ENCODE measurements around the gene ITSN2.

Gene ITSN2

DNA sequence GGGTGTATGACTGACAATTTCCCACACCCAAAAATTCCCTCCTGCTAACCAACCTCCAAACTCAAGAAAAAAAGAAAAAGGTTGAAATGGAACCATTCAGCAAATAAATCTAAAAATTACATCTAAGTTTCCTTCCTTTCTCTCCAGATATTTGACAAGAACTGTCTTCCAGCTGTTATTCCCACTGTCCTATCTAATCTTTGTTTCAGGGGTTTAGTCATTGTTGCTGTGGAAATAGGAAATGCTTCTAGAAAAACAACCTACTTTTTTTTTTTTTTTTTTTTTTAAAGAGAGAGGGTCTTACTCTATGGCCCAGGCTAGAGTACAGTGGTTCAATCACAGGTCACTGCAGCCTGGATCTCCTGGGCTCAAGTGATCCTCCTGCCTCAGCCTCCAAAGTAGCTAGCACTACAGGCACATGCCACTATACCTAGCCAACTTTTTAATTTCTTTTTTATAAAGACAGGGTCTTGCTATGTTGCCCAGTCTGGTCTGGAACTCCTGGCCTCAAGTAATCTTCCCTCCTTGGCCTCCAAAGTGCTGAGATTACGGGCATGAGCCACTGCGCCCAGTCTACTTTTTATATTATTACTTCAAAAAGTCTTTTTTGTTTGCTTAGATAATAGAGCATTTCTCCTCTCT, 88.1 kb downstream of the ITSN2 start:
- H3K4me3 ChIP-seq (ENCODE audit: low read depth, low read length): no peak overlapping the region
- peak; percentile 31 for DNase-seq (ENCODE audit: low read depth)
- TF ChIP-seq, protein P1, sequence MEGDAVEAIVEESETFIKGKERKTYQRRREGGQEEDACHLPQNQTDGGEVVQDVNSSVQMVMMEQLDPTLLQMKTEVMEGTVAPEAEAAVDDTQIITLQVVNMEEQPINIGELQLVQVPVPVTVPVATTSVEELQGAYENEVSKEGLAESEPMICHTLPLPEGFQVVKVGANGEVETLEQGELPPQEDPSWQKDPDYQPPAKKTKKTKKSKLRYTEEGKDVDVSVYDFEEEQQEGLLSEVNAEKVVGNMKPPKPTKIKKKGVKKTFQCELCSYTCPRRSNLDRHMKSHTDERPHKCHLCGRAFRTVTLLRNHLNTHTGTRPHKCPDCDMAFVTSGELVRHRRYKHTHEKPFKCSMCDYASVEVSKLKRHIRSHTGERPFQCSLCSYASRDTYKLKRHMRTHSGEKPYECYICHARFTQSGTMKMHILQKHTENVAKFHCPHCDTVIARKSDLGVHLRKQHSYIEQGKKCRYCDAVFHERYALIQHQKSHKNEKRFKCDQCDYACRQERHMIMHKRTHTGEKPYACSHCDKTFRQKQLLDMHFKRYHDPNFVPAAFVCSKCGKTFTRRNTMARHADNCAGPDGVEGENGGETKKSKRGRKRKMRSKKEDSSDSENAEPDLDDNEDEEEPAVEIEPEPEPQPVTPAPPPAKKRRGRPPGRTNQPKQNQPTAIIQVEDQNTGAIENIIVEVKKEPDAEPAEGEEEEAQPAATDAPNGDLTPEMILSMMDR (conservative IDR thresholded peaks at IDR 0.05; ENCODE audit: low read depth, low read length): no peak

DNA sequence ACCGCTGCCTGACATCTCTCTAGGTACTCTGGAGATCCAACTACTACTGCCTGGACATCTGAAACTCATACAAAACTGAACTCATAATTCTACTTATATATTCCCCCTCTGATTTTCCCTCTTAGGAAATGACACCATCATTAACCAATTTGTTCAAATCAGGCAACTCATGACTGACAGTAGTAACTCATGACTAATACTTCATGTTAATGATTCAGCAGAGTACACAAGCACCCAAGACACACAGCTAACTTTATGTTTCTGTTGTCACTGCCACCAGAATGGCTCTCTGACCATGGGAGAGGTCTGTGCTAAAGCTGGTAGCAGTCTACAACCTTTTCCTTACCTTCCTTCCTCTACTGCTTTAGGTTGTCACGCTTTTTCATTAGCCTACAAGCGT, 91.1 kb downstream of the ITSN2 start:
- no peak overlapping the region for H3K4me3 ChIP-seq (ENCODE audit: low read depth, low read length)
- peak; percentile 12 for DNase-seq (ENCODE audit: low read depth)
- TF ChIP-seq, protein P1 (conservative IDR thresholded peaks at IDR 0.05; ENCODE audit: low read depth, low read length): no peak

DNA sequence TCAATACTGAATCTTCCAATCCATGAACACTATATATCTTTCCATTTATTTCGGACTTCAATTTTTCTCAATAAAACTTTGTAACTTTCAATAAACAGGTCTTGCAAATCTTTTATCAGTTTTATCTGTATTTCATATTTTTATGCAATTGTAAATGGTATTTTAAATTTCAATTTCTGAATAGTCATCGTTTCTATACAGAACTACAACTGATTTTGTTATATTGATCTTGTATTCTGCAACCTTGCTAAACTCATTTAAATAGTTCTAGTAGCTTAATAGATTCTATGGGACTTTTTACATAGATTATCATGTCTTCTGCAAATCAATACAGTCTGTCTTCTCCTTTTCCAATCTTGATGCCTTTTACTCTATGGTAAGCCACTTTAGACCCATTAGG, 95.1 kb downstream of the ITSN2 start:
- TF ChIP-seq, protein P1 (conservative IDR thresholded peaks at IDR 0.05; ENCODE audit: low read depth, low read length): no peak
- no peak for DNase-seq (ENCODE audit: low read depth)
- no peak overlapping the region for H3K4me3 ChIP-seq (ENCODE audit: low read depth, low read length)

DNA sequence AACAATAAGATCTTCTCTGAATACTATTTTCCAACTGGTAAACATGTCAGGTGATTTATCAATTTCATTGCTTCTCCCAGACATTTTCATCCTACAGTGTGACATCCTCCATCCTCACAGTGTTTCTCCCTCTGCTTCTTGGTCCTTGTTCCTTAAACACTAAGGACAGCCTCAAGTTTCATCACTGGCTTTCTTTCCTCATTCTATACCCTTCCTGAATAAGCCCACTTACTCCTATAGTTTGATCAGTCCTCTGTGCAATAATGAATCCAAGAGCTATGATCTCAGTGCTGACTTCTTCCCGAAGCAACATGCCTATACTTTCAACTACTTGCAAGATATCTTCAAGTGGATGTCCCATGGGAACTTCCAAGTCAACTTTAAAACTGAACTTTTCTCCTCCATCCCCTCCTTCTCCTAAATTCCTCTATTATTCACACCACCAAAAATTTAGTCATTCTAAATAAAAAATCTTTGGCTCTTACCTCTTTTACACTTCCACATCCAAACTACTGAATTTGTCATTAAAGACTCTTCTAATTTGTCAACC, 97.8 kb downstream of the ITSN2 start:
- peak; percentile 14 for DNase-seq (ENCODE audit: low read depth)
- no peak overlapping the region for H3K4me3 ChIP-seq (ENCODE audit: low read depth, low read length)
- TF ChIP-seq, protein P1 (conservative IDR thresholded peaks at IDR 0.05; ENCODE audit: low read depth, low read length): no peak

DNA sequence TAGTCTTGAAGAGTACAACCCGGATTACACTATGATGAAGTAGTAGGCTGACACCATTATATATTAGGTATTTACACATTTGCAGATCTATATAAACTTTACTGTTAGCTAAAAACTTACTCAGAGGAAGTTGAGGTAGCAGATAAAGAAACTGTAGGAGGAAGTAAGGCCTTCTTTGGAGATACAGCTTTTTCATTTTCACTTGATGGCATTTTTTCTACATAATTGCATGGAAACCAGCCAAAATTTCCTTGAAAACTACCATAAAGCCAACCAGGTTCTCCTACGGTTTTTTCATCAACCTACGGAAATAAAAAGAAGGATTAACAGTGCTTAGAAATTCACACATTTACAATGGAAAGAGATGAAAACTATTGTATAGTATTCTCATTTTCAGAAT, 98.9 kb downstream of the ITSN2 start:
- no peak for DNase-seq (ENCODE audit: low read depth)
- TF ChIP-seq, protein P1 (conservative IDR thresholded peaks at IDR 0.05; ENCODE audit: low read depth, low read length): no peak
- no peak overlapping the region for H3K4me3 ChIP-seq (ENCODE audit: low read depth, low read length)

DNA sequence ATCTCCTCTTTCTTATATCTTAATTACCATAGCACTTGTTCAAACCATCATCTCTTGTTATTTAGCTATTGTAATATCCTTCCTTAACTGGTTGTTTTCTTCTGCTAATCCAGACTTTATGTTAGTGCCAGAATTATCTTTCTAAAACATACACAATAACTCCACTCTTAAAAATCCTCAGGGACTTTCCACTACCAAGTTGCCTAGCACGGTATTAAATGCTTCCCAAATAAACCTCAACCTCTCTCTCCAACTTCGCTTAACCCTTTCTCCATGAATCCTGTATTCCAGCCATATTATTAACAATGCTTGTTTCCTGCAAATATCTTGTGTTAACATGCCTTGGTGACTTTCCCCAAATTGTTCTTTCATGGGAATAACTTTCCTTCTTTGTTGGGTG, 101.0 kb downstream of the ITSN2 start:
- TF ChIP-seq, protein P1 (conservative IDR thresholded peaks at IDR 0.05; ENCODE audit: low read depth, low read length): no peak
- DNase-seq (ENCODE audit: low read depth): no peak

DNA sequence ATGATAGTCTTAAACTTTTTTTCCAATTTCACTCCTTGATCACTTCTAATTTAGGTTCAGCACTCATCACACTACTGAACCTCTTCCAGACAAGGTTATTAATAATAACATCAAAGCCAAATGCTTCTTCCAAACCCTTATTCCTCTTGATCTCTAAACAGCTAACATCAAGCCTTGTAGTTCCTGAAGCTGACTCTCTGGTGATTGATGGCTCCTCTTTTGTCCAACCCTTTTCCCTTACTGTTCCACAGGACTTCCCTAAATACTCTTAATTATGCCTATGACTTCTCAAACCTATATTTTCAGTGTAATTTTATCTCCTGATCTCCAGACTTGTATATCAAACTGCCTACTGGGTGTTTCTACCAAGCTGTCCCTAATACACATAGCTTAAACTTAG, 101.6 kb downstream of the ITSN2 start:
- no peak overlapping the region for H3K4me3 ChIP-seq (ENCODE audit: low read depth, low read length)
- TF ChIP-seq, protein P1 (conservative IDR thresholded peaks at IDR 0.05; ENCODE audit: low read depth, low read length): no peak
- DNase-seq (ENCODE audit: low read depth): no peak

More for the DNA sequence above, 101.0 kb downstream of the ITSN2 start:
- no peak overlapping the region for H3K4me3 ChIP-seq (ENCODE audit: low read depth, low read length)
